HUES64 (cell line): ENCODE data around the gene PDXK.

Experiments
- H3K27ac ChIP-seq: 2 replicates; pipeline ENCODE4 v1.7.0; 2013; ENCODE audit warnings: low read depth, low read length, inconsistent platforms
- H3K27me3 ChIP-seq: 2 replicates; pipeline ENCODE4 v1.6.1; 2013; ENCODE audit warnings: mild to moderate bottlenecking, low read length; ENCODE audit not compliant: insufficient read depth
- H3K36me3 ChIP-seq: 2 replicates; pipeline ENCODE4 v1.6.1; 2013; ENCODE audit warnings: mild to moderate bottlenecking, low read length; ENCODE audit not compliant: insufficient read depth
- H3K4me1 ChIP-seq: 2 replicates; pipeline ENCODE4 v1.6.1; 2013; ENCODE audit warnings: mild to moderate bottlenecking, low read length, moderate library complexity; ENCODE audit not compliant: insufficient read depth
- H3K4me3 ChIP-seq: 2 replicates; pipeline ENCODE4 v1.5.1; 2013; ENCODE audit warnings: mild to moderate bottlenecking, low read length, moderate library complexity
- H3K9ac ChIP-seq: 2 replicates; pipeline ENCODE4 v1.6.1; 2013; ENCODE audit warnings: mild to moderate bottlenecking, low read depth, low read length
- H3K9me3 ChIP-seq: 2 replicates; pipeline ENCODE4 v1.6.1; 2013; ENCODE audit warnings: low read depth, low read length; ENCODE audit not compliant: insufficient read depth
- WGBS: fragments of 150-250, 120-280 bp; methylation state at CpG from one replicate; pipeline ENCODE4 v1.1.7; 2013; ENCODE audit warnings: missing lambda C conversion rate; 5-methylcytosine and 5-hydroxymethylcytosine counted together

The PDXK gene

GRCh38 chr21:43728154-43728466 lies 9.2 kb downstream of the PDXK start:
- H3K9me3 ChIP-seq: no peaks in the 10 kb centered on the region
- H3K4me3 ChIP-seq: peak overlapping the region; percentile 56
- H3K4me1 ChIP-seq: peaks cover 4% of the 10 kb centered on the region; the same call in 1 of the 2 replicates
- 58% methylated on average over 6 of the region's 7 CpGs for WGBS
- H3K9ac ChIP-seq: peak overlapping the region; percentile 72
- peak overlapping the region; percentile 85 for H3K27ac ChIP-seq
- H3K36me3 ChIP-seq: peaks cover 10% of the 10 kb centered on the region; the same call in 1 of the 2 replicates
- H3K27me3 ChIP-seq: no peaks in the 10 kb centered on the region

GRCh38 chr21:43728467-43729390 lies 9.8 kb downstream of the PDXK start:
- 2% methylated on average over 56 of the region's 59 CpGs for WGBS
- Histone ChIP-seq H3K4me1 (peaks cover 4% of the 10 kb centered on the region; the same call in 1 of the 2 replicates), H3K4me3 (peak overlapping the region; percentile 56), H3K36me3 (peaks cover 5% of the 10 kb centered on the region; the same call in 1 of the 2 replicates), H3K9me3 (no peaks in the 10 kb centered on the region), H3K27ac (peak overlapping the region; percentile 85), H3K9ac (peak overlapping the region; percentile 72), H3K27me3 (no peaks in the 10 kb centered on the region)

- WGBS: 92% methylated on average over 6 of the region's 6 CpGs
- no peak overlapping the region for H3K4me3 ChIP-seq
- H3K9ac ChIP-seq: no peak overlapping the region
- H3K9me3 ChIP-seq: no peaks in the 10 kb centered on the region
- H3K27me3 ChIP-seq: no peaks in the 10 kb centered on the region
- H3K4me1 ChIP-seq: peaks cover 8% of the 10 kb centered on the region; the same call in 1 of the 2 replicates
- H3K27ac ChIP-seq: no peak overlapping the region
- no peaks in the 10 kb centered on the region for H3K36me3 ChIP-seq
These were observed 12.5 kb downstream of the PDXK start for GRCh38 chr21:43731476-43731875.

GRCh38 chr21:43731891-43732711 lies 13.2 kb downstream of the PDXK start:
- WGBS: 89% methylated on average over 22 of the region's 23 CpGs
- Histone ChIP-seq H3K36me3 (no peaks in the 10 kb centered on the region), H3K9me3 (no peaks in the 10 kb centered on the region), H3K4me1 (peaks cover 8% of the 10 kb centered on the region; the same call in 1 of the 2 replicates), H3K9ac (no peak overlapping the region), H3K27ac (no peak overlapping the region), H3K27me3 (no peaks in the 10 kb centered on the region), H3K4me3 (no peak overlapping the region)

- WGBS: 84% methylated on average over 7 of the region's 10 CpGs
- Histone ChIP-seq H3K9ac (no peak overlapping the region), H3K27ac (no peak overlapping the region), H3K9me3 (no peaks in the 10 kb centered on the region), H3K4me1 (peaks cover 8% of the 10 kb centered on the region; the same call in 1 of the 2 replicates), H3K27me3 (no peaks in the 10 kb centered on the region), H3K36me3 (no peaks in the 10 kb centered on the region), H3K4me3 (no peak overlapping the region)
These were observed 14.1 kb downstream of the PDXK start for GRCh38 chr21:43733060-43733459.

- peaks cover 8% of the 10 kb centered on the region; the same call in 1 of the 2 replicates for H3K4me1 ChIP-seq
- H3K36me3 ChIP-seq: no peaks in the 10 kb centered on the region
- WGBS: 85% methylated on average over 15 of the region's 15 CpGs
- H3K9ac ChIP-seq: no peak overlapping the region
- H3K27me3 ChIP-seq: no peaks in the 10 kb centered on the region
- no peaks in the 10 kb centered on the region for H3K9me3 ChIP-seq
- no peak overlapping the region for H3K27ac ChIP-seq
- no peak overlapping the region for H3K4me3 ChIP-seq
These were observed 14.7 kb downstream of the PDXK start for GRCh38 chr21:43733529-43734071.

GRCh38 chr21:43734131-43734927 lies 15.4 kb downstream of the PDXK start:
- Histone ChIP-seq H3K9me3 (no peaks in the 10 kb centered on the region), H3K27ac (no peak overlapping the region), H3K36me3 (no peaks in the 10 kb centered on the region), H3K9ac (no peak overlapping the region), H3K4me1 (peaks cover 8% of the 10 kb centered on the region; the same call in 1 of the 2 replicates), H3K27me3 (no peaks in the 10 kb centered on the region), H3K4me3 (no peak overlapping the region)
- WGBS: 86% methylated on average over 25 of the region's 25 CpGs

GRCh38 chr21:43734928-43735229 lies 15.9 kb downstream of the PDXK start:
- Histone ChIP-seq H3K36me3 (no peaks in the 10 kb centered on the region), H3K9me3 (no peaks in the 10 kb centered on the region), H3K4me3 (no peak overlapping the region), H3K9ac (no peak overlapping the region), H3K27me3 (no peaks in the 10 kb centered on the region), H3K4me1 (peaks cover 5% of the 10 kb centered on the region; the same call in 1 of the 2 replicates), H3K27ac (no peak overlapping the region)
- WGBS: 93% methylated on average over 9 of the region's 9 CpGs

- 91% methylated on average over 22 of the region's 22 CpGs for WGBS
- H3K36me3 ChIP-seq: no peaks in the 10 kb centered on the region
- H3K9me3 ChIP-seq: no peaks in the 10 kb centered on the region
- no peak overlapping the region for H3K4me3 ChIP-seq
- no peak overlapping the region for H3K9ac ChIP-seq
- H3K4me1 ChIP-seq: peaks cover 4% of the 10 kb centered on the region; the same call in 1 of the 2 replicates
- no peaks in the 10 kb centered on the region for H3K27me3 ChIP-seq
- no peak overlapping the region for H3K27ac ChIP-seq
These were observed 16.5 kb downstream of the PDXK start for GRCh38 chr21:43735236-43736091.
